Body of pancreas (tissue), 4 donors: ENCODE data around the gene NEK7. TPM values are rescaled to one million over a fixed set of nuclear protein-coding genes. Genes with fewer than 3 reads are reported as not detected.

Experiments used
- ATAC-seq: fragments of 150-250 bp; one replicate; pipeline ENCODE4 v1.9.1; 2016
- DNase-seq, 4 donors: peaks; one replicate each; pipeline ENCODE4 v3.0.0-alpha.2; 2019
- H3K27ac ChIP-seq, 4 donors: fragments of 200-600 bp; sonication (generic); 1 replicate in 3 of 4; 2 replicates in 1 of 4; pipeline versions ENCODE4 v1.5.1 to v1.6.1; 2016 to 2019; ENCODE audit warnings: mild to moderate bottlenecking in 1 of 4, mixed read lengths in 1 of 4, moderate library complexity in 1 of 4
- H3K27me3 ChIP-seq, 2 donors: fragments of 200-600 bp; sonication (generic); one replicate each; pipeline ENCODE4 v1.6.0; 2016; ENCODE audit warnings: mild to moderate bottlenecking in 1 of 2
- H3K36me3 ChIP-seq, 2 donors: fragments of 200-600 bp; sonication (generic); replicated peaks in 1 of 2; 2 replicates each; pipeline ENCODE4 v1.5.1; 2016; ENCODE audit warnings: low read depth in 2 of 2; ENCODE audit not compliant: insufficient read depth in 1 of 2
- H3K4me1 ChIP-seq: fragments of 200-600 bp; sonication (generic); one replicate; pipeline ENCODE4 v1.6.0; 2016
- H3K4me3 ChIP-seq, 2 donors: fragments of 200-600 bp; sonication (generic); 1 replicate in 1 of 2; 2 replicates in 1 of 2; pipeline ENCODE4 v1.5.1; 2016 to 2019
- H3K9me3 ChIP-seq, 3 donors: fragments of 200-600 bp; sonication (generic); 1 replicate in 2 of 3; 2 replicates in 1 of 3; pipeline ENCODE4 v1.5.1; 2016
- POLR2A ChIP-seq, 3 donors: fragments of 450-650 bp; IDR thresholded peaks; one replicate each; pipeline ENCODE4 v1.6.1; 2016; ENCODE audit warnings: antibody characterized with exemption in 3 of 3, mild to moderate bottlenecking in 2 of 3
- WGBS, 2 donors: methylation state at CpG; one replicate each; pipeline ENCODE4 v1.1.5; 2017; 5-methylcytosine and 5-hydroxymethylcytosine counted together
- intact Hi-C: fragments of 100-400 bp; cut with DNase I; formaldehyde crosslinking; loops from one replicate; pipeline ENCODE4 v1.15.1; 2023
- total RNA-seq, 2 donors: library from RNA; depleted of rRNA; stranded (reverse); fragments of >200 nt; gene quantifications; one replicate each; pipeline ENCODE4 v1.1.0, GENCODE V29; 2016
- TF ChIP-seq, protein P1 (sequence below), 7 experiments: fragments of 450-650 bp in 4 of 7; fragments of 200-600 bp in 3 of 7; sonication (generic) in 3 of 7; IDR thresholded peaks; one replicate each; pipeline ENCODE4 v1.5.1; 2016 to 2019; ENCODE audit warnings: antibody characterized with exemption in 7 of 7

Gene NEK7
- total RNA-seq, 2 donors from 2014 or later, result 39.2 to 49.5 TPM

DNA sequence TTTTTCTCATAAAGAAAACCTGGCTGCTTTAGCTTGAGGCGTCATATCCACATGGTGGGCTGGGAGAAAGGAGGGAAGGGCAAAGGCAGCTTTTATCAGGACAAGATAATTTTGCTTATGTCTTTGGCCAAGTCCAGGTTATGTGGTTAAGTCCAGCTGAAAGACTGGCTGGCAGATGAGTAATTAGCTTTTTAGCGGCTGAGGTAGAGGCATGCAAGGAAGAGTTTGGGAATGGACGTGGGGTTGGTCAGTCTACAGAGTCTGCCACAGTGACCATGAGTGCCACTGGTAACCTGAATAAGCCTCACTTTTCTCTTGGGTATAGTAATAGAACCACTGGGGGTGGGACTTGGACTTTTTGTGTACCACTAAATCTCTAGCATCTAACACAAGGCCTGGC is 39.8 kb downstream of the NEK7 start:
- H3K9me3 ChIP-seq, result no peaks in the 10 kb centered on the region
- no peak for ATAC-seq
- H3K4me1 ChIP-seq, result peaks cover 18% of the 10 kb centered on the region
- 90 to 92% methylated on average over 3 of the region's 3 CpGs for WGBS, 2 donors
- intact Hi-C loops, result no loop called here
- H3K27ac ChIP-seq, result no peak overlapping the region
- H3K4me3 ChIP-seq, result no peak overlapping the region
- TF ChIP-seq, protein P1, sequence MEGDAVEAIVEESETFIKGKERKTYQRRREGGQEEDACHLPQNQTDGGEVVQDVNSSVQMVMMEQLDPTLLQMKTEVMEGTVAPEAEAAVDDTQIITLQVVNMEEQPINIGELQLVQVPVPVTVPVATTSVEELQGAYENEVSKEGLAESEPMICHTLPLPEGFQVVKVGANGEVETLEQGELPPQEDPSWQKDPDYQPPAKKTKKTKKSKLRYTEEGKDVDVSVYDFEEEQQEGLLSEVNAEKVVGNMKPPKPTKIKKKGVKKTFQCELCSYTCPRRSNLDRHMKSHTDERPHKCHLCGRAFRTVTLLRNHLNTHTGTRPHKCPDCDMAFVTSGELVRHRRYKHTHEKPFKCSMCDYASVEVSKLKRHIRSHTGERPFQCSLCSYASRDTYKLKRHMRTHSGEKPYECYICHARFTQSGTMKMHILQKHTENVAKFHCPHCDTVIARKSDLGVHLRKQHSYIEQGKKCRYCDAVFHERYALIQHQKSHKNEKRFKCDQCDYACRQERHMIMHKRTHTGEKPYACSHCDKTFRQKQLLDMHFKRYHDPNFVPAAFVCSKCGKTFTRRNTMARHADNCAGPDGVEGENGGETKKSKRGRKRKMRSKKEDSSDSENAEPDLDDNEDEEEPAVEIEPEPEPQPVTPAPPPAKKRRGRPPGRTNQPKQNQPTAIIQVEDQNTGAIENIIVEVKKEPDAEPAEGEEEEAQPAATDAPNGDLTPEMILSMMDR (IDR thresholded peaks at IDR 0.05), result no peak
- no peak for TF ChIP-seq POLR2A (IDR thresholded peaks at IDR 0.05)
- DNase-seq, result no peak
- no peaks in the 10 kb centered on the region for H3K27me3 ChIP-seq
- no peaks in the 10 kb centered on the region for H3K36me3 ChIP-seq

DNA sequence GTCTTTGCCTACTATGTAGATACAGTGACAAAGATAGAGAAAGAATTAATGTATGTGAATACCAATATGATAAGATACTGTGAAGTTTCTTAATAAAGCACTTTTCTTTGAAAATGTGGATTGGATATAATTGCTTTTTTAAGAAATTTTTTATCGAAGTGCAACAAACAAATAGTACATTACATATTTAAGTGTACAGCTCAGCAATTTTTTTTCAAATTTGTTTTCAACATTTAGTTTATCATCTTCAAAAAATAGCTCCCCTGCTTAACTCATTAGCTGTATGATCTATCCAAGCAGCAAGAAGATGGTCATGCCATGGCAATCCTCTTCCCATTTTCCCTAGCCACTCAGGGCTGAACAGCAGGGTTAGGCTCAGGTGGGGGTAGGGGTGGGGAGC is 40.5 kb downstream of the NEK7 start:
- 91 to 95% methylated on average over 1 of the region's 1 CpG for WGBS, 2 donors

DNA sequence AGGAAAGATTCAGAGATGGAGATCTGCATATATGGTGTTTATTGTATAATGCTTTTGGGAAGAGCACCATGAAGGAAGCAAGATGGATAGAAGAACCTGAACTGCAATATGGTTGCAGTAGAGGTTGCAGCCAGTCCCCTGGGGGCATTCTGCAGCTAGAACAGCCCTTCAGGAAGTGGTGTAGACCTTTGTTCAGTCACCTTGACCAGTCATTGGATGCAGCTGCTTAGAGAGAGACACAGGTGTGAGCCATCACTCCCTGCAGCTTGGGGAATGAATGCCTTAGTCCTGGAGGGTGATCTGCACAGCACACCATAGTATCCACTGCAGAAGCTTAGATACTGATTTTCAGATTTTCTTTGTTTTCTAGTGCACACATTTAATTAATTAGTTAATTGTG is 42.3 kb downstream of the NEK7 start:
- H3K4me3 ChIP-seq, result no peak overlapping the region
- H3K4me1 ChIP-seq, result peaks cover 4% of the 10 kb centered on the region
- TF ChIP-seq, protein P1 (IDR thresholded peaks at IDR 0.05), result no peak
- no peak for TF ChIP-seq POLR2A (IDR thresholded peaks at IDR 0.05)
- no peaks in the 10 kb centered on the region for H3K9me3 ChIP-seq
- no peak for DNase-seq
- no peak overlapping the region for H3K27ac ChIP-seq
- no peak for ATAC-seq
- no peaks in the 10 kb centered on the region for H3K36me3 ChIP-seq
- H3K27me3 ChIP-seq, result no peaks in the 10 kb centered on the region
- intact Hi-C loops, result no loop called here

More for the DNA sequence above, 40.5 kb downstream of the NEK7 start:
- no peak for ATAC-seq
- Histone ChIP-seq H3K27ac (no peak overlapping the region), H3K4me1 (peaks cover 15% of the 10 kb centered on the region), H3K27me3 (no peaks in the 10 kb centered on the region), H3K36me3 (no peaks in the 10 kb centered on the region), H3K4me3 (no peak overlapping the region), H3K9me3 (no peaks in the 10 kb centered on the region)
- TF ChIP-seq, protein P1 (IDR thresholded peaks at IDR 0.05), result no peak
- no peak for TF ChIP-seq POLR2A (IDR thresholded peaks at IDR 0.05)
- DNase-seq, result no peak
- intact Hi-C loops, result no loop called here

DNA sequence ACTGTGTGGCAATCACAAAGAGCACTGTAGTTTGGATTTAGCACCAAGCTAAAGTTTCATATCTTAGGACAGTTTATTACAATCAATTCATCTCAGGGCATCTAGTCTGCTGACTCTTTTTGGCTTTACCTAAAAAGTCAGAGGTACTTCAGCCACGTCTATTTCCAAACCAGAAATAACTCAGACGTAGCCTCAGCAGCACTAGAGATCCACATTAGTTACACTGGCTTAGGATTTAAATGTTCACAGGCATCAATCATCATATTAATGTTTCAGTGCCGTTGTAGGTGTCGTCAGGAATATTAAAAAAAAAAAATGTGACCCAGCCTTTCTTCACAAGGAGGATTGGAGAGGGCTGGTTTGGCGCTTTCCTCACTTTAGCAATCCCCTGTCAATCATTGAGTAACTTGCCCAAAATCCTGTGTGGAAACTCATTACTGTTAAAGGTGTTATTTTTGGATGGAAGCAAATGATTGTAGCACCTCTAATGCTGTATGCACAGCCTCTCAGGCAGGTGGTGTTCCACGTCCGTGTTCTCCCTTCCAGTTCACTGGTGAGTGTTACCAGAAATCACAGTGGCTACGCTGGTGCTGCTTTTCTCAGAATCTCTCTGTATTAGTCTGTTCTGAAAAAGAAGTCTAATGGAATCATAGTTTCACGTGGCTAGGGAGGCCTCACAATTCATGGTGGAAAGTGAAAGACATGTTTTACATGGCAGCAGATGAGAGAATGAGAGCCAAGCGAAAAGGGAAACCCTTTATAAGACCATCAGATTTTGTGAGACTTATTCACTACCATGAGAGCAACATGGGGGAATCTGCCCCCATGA is 45.4 kb downstream of the NEK7 start:
- H3K27ac ChIP-seq, result no peak overlapping the region
- DNase-seq, result no peak
- H3K27me3 ChIP-seq, result no peaks in the 10 kb centered on the region
- H3K9me3 ChIP-seq, result no peaks in the 10 kb centered on the region
- no peaks in the 10 kb centered on the region for H3K4me1 ChIP-seq
- H3K36me3 ChIP-seq, result no peaks in the 10 kb centered on the region
- no peak for ATAC-seq
- 82 to 90% methylated on average over 10 of the region's 10 CpGs for WGBS, 2 donors
- TF ChIP-seq POLR2A (IDR thresholded peaks at IDR 0.05), result no peak
- TF ChIP-seq, protein P1 (IDR thresholded peaks at IDR 0.05), result no peak
- intact Hi-C loops, result no loop called here
- no peak overlapping the region for H3K4me3 ChIP-seq

DNA sequence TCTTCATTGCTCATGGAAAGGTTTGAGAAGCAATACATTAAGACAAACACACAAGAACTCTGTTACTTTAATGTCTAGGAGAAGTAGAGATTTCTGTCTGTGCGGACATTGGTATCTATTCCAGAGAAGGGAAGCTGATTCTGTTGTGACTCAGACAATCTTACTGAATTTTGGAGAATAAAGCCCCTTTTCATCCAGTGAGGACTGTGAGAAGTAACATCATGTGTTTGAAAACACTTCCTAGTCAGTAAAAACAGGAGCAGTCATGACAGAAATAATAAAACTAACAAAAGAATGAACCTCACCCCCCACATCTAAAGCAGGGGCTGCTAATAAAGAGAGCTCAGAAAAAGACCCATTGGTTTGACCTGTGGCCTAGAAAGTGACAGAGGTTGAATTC is 46.6 kb downstream of the NEK7 start:
- ATAC-seq (no peak), DNase-seq (no peak)
- Histone ChIP-seq H3K4me1 (no peaks in the 10 kb centered on the region), H3K36me3 (no peaks in the 10 kb centered on the region), H3K4me3 (no peak overlapping the region), H3K9me3 (no peaks in the 10 kb centered on the region), H3K27ac (no peak overlapping the region), H3K27me3 (no peaks in the 10 kb centered on the region)
- no peak for TF ChIP-seq POLR2A (IDR thresholded peaks at IDR 0.05)
- TF ChIP-seq, protein P1 (IDR thresholded peaks at IDR 0.05), result no peak
- intact Hi-C loops, result no loop called here
- WGBS, 2 donors, result 88 to 90% methylated on average over 1 of the region's 1 CpG
